Endothelial cell of umbilical vein (primary cell): ENCODE measurements around the gene RECQL5.

Source experiments
- CTCF ChIP-seq, 2 donors: IDR thresholded peaks; 1 replicate in 1 of 2; 2 replicates in 1 of 2; pipeline ENCODE4 v1.5.1; 2011; ENCODE audit warnings: low read length in 2 of 2, mild to moderate bottlenecking in 2 of 2, moderate library complexity in 2 of 2, control low read depth in 1 of 2, inconsistent platforms in 1 of 2, low read depth in 1 of 2; ENCODE audit not compliant: insufficient read depth in 1 of 2; ENCODE audit errors: extremely low read depth in 1 of 2
- EZH2 ChIP-seq: IDR thresholded peaks from 2 replicates; pipeline ENCODE4 v1.6.1; 2012; ENCODE audit warnings: borderline replicate concordance, low read depth, mild to moderate bottlenecking, moderate library complexity, low read length, inconsistent platforms; ENCODE audit not compliant: severe bottlenecking
- FOS ChIP-seq: IDR thresholded peaks from 2 replicates; pipeline ENCODE4 v1.6.1; 2011; ENCODE audit warnings: mild to moderate bottlenecking, low read length, moderate library complexity, borderline replicate concordance; ENCODE audit not compliant: insufficient read depth
- GATA2 ChIP-seq: IDR thresholded peaks from 2 replicates; pipeline ENCODE4 v1.7.0; 2011; ENCODE audit warnings: low read depth, mild to moderate bottlenecking, moderate library complexity, mixed read lengths, low read length; ENCODE audit not compliant: insufficient read length, insufficient read depth
- JUN ChIP-seq: IDR thresholded peaks from 2 replicates; pipeline ENCODE4 v1.6.1; 2011; ENCODE audit warnings: borderline replicate concordance, low read depth; ENCODE audit not compliant: insufficient read length, insufficient read depth
- MAX ChIP-seq: IDR thresholded peaks from 2 replicates; pipeline ENCODE4 v1.6.1; 2011; ENCODE audit not compliant: insufficient read depth, insufficient read length
- MYC ChIP-seq: IDR thresholded peaks from one replicate; pipeline ENCODE4 v1.6.1; 2011; ENCODE audit warnings: mild to moderate bottlenecking, low read depth, low read length
- POLR2A ChIP-seq: IDR thresholded peaks from 2 replicates; pipeline ENCODE4 v1.6.1; 2012; ENCODE audit warnings: low read depth, mild to moderate bottlenecking, control low read depth, low read length
- POLR2AphosphoS5 ChIP-seq: IDR thresholded peaks from 2 replicates; pipeline ENCODE4 v1.6.1; 2012; ENCODE audit warnings: low read depth, mild to moderate bottlenecking, control low read depth, low read length, moderate library complexity; ENCODE audit not compliant: insufficient read depth

GRCh38 chr17:75652341-75652740, 14.6 kb downstream of the RECQL5 start:
- TF ChIP-seq CTCF (IDR thresholded peaks at IDR 0.05; ENCODE audit: extremely low read depth in 1 of 2, insufficient read depth in 1 of 2, low read depth in 1 of 2, low read length in 2 of 2) (no peak), POLR2A (no peak), MYC (no peak), MAX (no peak), POLR2AphosphoS5 (no peak), EZH2 (no peak), JUN (no peak), FOS (no peak), GATA2 (no peak)
